K562 (cell line): ENCODE results near the gene DNAH9. TPM values are rescaled to one million over a fixed set of nuclear protein-coding genes. Genes with fewer than 3 reads are reported as not detected.

Source experiments
- ATAC-seq: fragments of 200-7000 bp; cut with Tn5 transposase; 3 replicates; pipeline ENCODE4 v1.9.1; 2020; ENCODE audit warnings: moderate library complexity
- BruUV-seq: library from RNA; stranded (reverse); fragments of 400-500 nt; replicated peaks from 2 replicates; lab custom pipeline; 2021; lab: Mats Ljungman, UMichigan
- CTCF ChIA-PET: fragments of 300-600 bp; formaldehyde crosslinking; extraction: SDS; loops from one replicate; lab custom pipeline; 2021; ENCODE audit warnings: low intra/inter-chr PET ratio; lab: Yijun Ruan, JAX
- POLR2A ChIA-PET: fragments of 300-600, 350-650 bp; sonication (Branson Sonifier 250); formaldehyde crosslinking; extraction: SDS; loops from one replicate; lab custom pipeline; 2021; ENCODE audit warnings: antibody characterized with exemption, inconsistent platforms; lab: Yijun Ruan, JAX
- DNase-seq, 4 experiments: peaks; one replicate each; pipeline versions ENCODE4 v3.0.0 to v3.0.0-alpha.2; 2011 to 2018; ENCODE audit warnings: low spot score in 3 of 4, mixed read lengths in 3 of 4; ENCODE audit errors: extremely low read depth in 1 of 4
- FAIRE-seq: peaks from 2 replicates; lab custom pipeline; 2011; peaks lifted over from hg19 to GRCh38; lab: Jason Lieb, UNC
- H2AFZ ChIP-seq: 2 replicates; pipeline ENCODE4 v1.6.0; 2011; ENCODE audit warnings: low read depth, low read length, control low read depth, inconsistent platforms
- H3K27ac ChIP-seq: fragments of 200-600 bp; 3 replicates; pipeline ENCODE4 v1.8.0; 2011; ENCODE audit warnings: low read depth, mild to moderate bottlenecking, control low read depth, inconsistent platforms, low read length, moderate library complexity, mixed read lengths; ENCODE audit errors: extremely low read depth
- H3K27me3 ChIP-seq, 2 experiments: fragments of 300-600 bp in 1 of 2; 2 replicates in 1 of 2; 3 replicates in 1 of 2; pipeline versions ENCODE4 v1.6.0 to v1.8.0; 2011; ENCODE audit warnings: inconsistent platforms in 2 of 2, low read length in 2 of 2, mild to moderate bottlenecking in 1 of 2, mixed read lengths in 1 of 2, moderate library complexity in 1 of 2; ENCODE audit not compliant: control insufficient read depth in 2 of 2, insufficient read depth in 2 of 2
- H3K36me3 ChIP-seq: fragments of 300-600 bp; 3 replicates; pipeline ENCODE4 v1.8.0; 2011; ENCODE audit warnings: mild to moderate bottlenecking, low read length, inconsistent platforms; ENCODE audit not compliant: control insufficient read depth, insufficient read depth
- H3K4me1 ChIP-seq, 2 experiments: fragments of 200-600 bp in 1 of 2; replicated peaks in 1 of 2; 2 replicates in 1 of 2; 3 replicates in 1 of 2; pipeline versions ENCODE4 v1.5.1 to v1.8.0; 2011; ENCODE audit warnings: inconsistent platforms in 2 of 2, low read length in 2 of 2, mild to moderate bottlenecking in 1 of 2, mixed read lengths in 1 of 2, moderate library complexity in 1 of 2; ENCODE audit not compliant: control insufficient read depth in 2 of 2, insufficient read depth in 2 of 2
- H3K4me2 ChIP-seq: 2 replicates; pipeline ENCODE4 v1.6.1; 2011; ENCODE audit warnings: low read length, control low read depth, inconsistent platforms, mixed read lengths; ENCODE audit not compliant: insufficient read depth
- H3K4me3 ChIP-seq: fragments of 200-600 bp; sonication (generic), shearing (Covaris generic); 2 replicates; pipeline ENCODE4 v1.5.1; 2016; ENCODE audit warnings: control low read depth, inconsistent platforms
- H3K79me2 ChIP-seq: fragments of 200-600 bp; 3 replicates; pipeline ENCODE4 v1.8.0; 2011; ENCODE audit warnings: low read length, inconsistent platforms; ENCODE audit not compliant: control insufficient read depth, insufficient read depth
- H3K9ac ChIP-seq, 2 experiments: 2 replicates each; pipeline versions ENCODE4 v1.6.0 to v1.6.1; 2011; ENCODE audit warnings: low read depth in 2 of 2, low read length in 2 of 2, control low read depth in 1 of 2, inconsistent platforms in 1 of 2, mild to moderate bottlenecking in 1 of 2, mixed read lengths in 1 of 2; ENCODE audit not compliant: insufficient read depth in 1 of 2
- H3K9me1 ChIP-seq: one replicate; pipeline ENCODE4 v1.6.0; 2011; ENCODE audit warnings: inconsistent platforms, mild to moderate bottlenecking, low read length, moderate library complexity; ENCODE audit not compliant: control insufficient read depth, insufficient read depth
- H3K9me3 ChIP-seq: replicated peaks from 2 replicates; pipeline ENCODE4 v1.5.1; 2011; ENCODE audit warnings: low read depth, low read length, inconsistent platforms; ENCODE audit not compliant: control insufficient read depth, insufficient read depth
- H4K20me1 ChIP-seq: replicated peaks from 2 replicates; pipeline ENCODE4 v1.6.1; 2011; ENCODE audit warnings: low read length, inconsistent platforms, mixed read lengths; ENCODE audit not compliant: control insufficient read depth, insufficient read depth
- EGR1 ChIP-seq: fragments of 450-650 bp; conservative IDR thresholded peaks from 2 replicates; pipeline ENCODE4 v1.6.1; 2017; ENCODE audit warnings: mild to moderate bottlenecking
- EP400 ChIP-seq: fragments of 450-650 bp; IDR thresholded peaks from 2 replicates; pipeline ENCODE4 v1.6.1; 2017; ENCODE audit warnings: antibody characterized with exemption, mild to moderate bottlenecking, moderate library complexity
- HEY1 ChIP-seq: fragments of 250-450 bp; sonication (Bioruptor Pico); IDR thresholded peaks from 2 replicates; pipeline ENCODE4 v1.5.0; 2020; ENCODE audit warnings: mild to moderate bottlenecking, moderate library complexity, borderline replicate concordance
- LEF1 ChIP-seq: fragments of 450-650 bp; IDR thresholded peaks from 2 replicates; pipeline ENCODE4 v1.6.1; 2016; ENCODE audit warnings: mild to moderate bottlenecking
- MEF2A ChIP-seq: IDR thresholded peaks from 2 replicates; pipeline ENCODE4 v1.6.1; 2011; ENCODE audit warnings: low read depth, mild to moderate bottlenecking, low read length, moderate library complexity; ENCODE audit not compliant: control insufficient read depth
- PTTG1 ChIP-seq: fragments of 450-650 bp; IDR thresholded peaks from 2 replicates; pipeline ENCODE4 v1.6.1; 2016; ENCODE audit warnings: low read depth, mild to moderate bottlenecking, missing genetic modification characterization, missing compliant biosample characterization
- ZNF3 ChIP-seq: fragments of 250-450 bp; sonication (Bioruptor Pico); IDR thresholded peaks from 2 replicates; pipeline ENCODE4 v1.5.0; 2021; ENCODE audit warnings: mild to moderate bottlenecking, moderate library complexity
- WGBS: fragments of 100-300 bp; shearing (Covaris generic); methylation state at CpG from one replicate; pipeline ENCODE4 v1.1.6; 2016; ENCODE audit warnings: low coverage, mixed read lengths; ENCODE audit not compliant: insufficient coverage; ENCODE audit errors: missing lambda C conversion rate; 5-methylcytosine and 5-hydroxymethylcytosine counted together
- in situ Hi-C: fragments of 300-500 bp; cut with MboI; formaldehyde crosslinking; loops from 4 replicates; pipeline ENCODE4 v1.15.0; 2018; ENCODE audit warnings: inconsistent platforms, mixed read lengths
- intact Hi-C: fragments of 100-400 bp; cut with micrococcal nuclease; formaldehyde crosslinking; loops from 2 replicates; pipeline ENCODE4 v1.14.2; 2022
- polyA plus RNA-seq, 8 experiments: library from polyadenylated mRNA; depleted of rRNA in 4 of 8; stranded (reverse) in 5 of 8; unstranded in 3 of 8; fragments of >200 nt; fragmentation: Nextera tagmentation in 2 of 8; fragmentation: Illumina TruSeq in 1 of 8; extraction: Ambion mirVana in 2 of 8; extraction: Trizol in 1 of 8; gene quantifications; 2 replicates each; pipeline versions ENCODE4 v1.2.1 to v1.2.3, GENCODE V29; 2011 to 2014; ENCODE audit warnings: inconsistent platforms in 1 of 8, missing spikeins in 1 of 8
- total RNA-seq, 7 experiments: library from RNA; depleted of rRNA in 6 of 7; stranded (reverse); fragments of >200 nt in 6 of 7; fragmentation: Illumina TruSeq in 2 of 7; extraction: Trizol in 2 of 7; gene quantifications; 2 replicates each; pipeline versions ENCODE4 v1.2.1 to v1.2.3, GENCODE V29; 2011 to 2021; ENCODE audit warnings: low replicate concordance in 1 of 7
- TF ChIP-seq, protein P1 (sequence below): fragments of 150-350 bp; conservative IDR thresholded peaks from 2 replicates; pipeline ENCODE4 v1.6.1; 2014; ENCODE audit warnings: low read length
- TF ChIP-seq, protein P2 (sequence below): fragments of 450-650 bp; IDR thresholded peaks from 2 replicates; pipeline ENCODE4 v1.6.1; 2016; ENCODE audit warnings: mild to moderate bottlenecking
- TF ChIP-seq, protein P3 (sequence below): fragments of 250-450 bp; sonication (Bioruptor Pico); IDR thresholded peaks from 2 replicates; pipeline ENCODE4 v1.5.0; 2021

Gene DNAH9
- total and polyA plus RNA-seq, 9 of the 15 experiments (the other 6 are each of a cell fraction or from before 2014, with no cell fraction given): not detected

DNA sequence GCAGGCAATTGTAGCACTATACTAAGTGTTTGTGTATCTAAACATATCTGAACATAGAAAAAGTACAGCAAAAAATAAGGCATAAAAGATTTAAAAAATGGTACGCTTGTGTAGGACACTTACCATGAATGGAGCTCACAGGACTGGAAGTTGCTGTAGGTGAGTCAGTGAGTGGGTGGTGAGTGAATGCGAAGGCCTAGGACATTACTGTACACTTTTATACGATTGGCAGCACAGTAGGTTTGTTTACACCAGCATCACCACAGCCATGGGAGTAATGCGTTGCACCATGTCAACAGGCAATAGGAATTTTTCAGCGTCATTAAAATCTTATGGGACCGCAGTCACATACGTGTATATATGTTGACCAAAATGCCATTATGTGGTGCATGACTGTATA, 45.6 kb downstream of the DNAH9 start:
- CTCF ChIA-PET: no interaction called here
- no peaks in the 10 kb centered on the region for H3K27me3 ChIP-seq
- no peaks in the 10 kb centered on the region for H3K4me1 ChIP-seq
- H3K79me2 ChIP-seq: no peaks in the 10 kb centered on the region
- intact Hi-C loops: loop anchor here (5.0 kb wide), 1 partner anchor 767 kb away; no protein-coding TSS in a partner anchor
- TF ChIP-seq ZNF3 (CRISPR knock-in tag): no peak
- TF ChIP-seq LEF1: no peak
- TF ChIP-seq MEF2A: no peak
- TF ChIP-seq PTTG1 (tag): no peak
- TF ChIP-seq, protein P1, sequence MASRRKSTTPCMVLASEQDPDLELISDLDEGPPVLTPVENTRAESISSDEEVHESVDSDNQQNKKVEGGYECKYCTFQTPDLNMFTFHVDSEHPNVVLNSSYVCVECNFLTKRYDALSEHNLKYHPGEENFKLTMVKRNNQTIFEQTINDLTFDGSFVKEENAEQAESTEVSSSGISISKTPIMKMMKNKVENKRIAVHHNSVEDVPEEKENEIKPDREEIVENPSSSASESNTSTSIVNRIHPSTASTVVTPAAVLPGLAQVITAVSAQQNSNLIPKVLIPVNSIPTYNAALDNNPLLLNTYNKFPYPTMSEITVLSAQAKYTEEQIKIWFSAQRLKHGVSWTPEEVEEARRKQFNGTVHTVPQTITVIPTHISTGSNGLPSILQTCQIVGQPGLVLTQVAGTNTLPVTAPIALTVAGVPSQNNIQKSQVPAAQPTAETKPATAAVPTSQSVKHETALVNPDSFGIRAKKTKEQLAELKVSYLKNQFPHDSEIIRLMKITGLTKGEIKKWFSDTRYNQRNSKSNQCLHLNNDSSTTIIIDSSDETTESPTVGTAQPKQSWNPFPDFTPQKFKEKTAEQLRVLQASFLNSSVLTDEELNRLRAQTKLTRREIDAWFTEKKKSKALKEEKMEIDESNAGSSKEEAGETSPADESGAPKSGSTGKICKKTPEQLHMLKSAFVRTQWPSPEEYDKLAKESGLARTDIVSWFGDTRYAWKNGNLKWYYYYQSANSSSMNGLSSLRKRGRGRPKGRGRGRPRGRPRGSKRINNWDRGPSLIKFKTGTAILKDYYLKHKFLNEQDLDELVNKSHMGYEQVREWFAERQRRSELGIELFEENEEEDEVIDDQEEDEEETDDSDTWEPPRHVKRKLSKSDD: no peak
- no peak for TF ChIP-seq EP400
- no peak for TF ChIP-seq HEY1
- TF ChIP-seq EGR1: no peak
- TF ChIP-seq, protein P2, sequence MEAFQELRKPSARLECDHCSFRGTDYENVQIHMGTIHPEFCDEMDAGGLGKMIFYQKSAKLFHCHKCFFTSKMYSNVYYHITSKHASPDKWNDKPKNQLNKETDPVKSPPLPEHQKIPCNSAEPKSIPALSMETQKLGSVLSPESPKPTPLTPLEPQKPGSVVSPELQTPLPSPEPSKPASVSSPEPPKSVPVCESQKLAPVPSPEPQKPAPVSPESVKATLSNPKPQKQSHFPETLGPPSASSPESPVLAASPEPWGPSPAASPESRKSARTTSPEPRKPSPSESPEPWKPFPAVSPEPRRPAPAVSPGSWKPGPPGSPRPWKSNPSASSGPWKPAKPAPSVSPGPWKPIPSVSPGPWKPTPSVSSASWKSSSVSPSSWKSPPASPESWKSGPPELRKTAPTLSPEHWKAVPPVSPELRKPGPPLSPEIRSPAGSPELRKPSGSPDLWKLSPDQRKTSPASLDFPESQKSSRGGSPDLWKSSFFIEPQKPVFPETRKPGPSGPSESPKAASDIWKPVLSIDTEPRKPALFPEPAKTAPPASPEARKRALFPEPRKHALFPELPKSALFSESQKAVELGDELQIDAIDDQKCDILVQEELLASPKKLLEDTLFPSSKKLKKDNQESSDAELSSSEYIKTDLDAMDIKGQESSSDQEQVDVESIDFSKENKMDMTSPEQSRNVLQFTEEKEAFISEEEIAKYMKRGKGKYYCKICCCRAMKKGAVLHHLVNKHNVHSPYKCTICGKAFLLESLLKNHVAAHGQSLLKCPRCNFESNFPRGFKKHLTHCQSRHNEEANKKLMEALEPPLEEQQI: no peak
- TF ChIP-seq, protein P3, sequence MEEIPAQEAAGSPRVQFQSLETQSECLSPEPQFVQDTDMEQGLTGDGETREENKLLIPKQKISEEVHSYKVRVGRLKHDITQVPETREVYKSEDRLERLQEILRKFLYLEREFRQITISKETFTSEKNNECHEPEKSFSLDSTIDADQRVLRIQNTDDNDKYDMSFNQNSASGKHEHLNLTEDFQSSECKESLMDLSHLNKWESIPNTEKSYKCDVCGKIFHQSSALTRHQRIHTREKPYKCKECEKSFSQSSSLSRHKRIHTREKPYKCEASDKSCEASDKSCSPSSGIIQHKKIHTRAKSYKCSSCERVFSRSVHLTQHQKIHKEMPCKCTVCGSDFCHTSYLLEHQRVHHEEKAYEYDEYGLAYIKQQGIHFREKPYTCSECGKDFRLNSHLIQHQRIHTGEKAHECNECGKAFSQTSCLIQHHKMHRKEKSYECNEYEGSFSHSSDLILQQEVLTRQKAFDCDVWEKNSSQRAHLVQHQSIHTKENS (CRISPR knock-in tag): no peak
- no peak overlapping the region for H3K4me2 ChIP-seq
- no peak overlapping the region for H3K9ac ChIP-seq
- H3K36me3 ChIP-seq: no peaks in the 10 kb centered on the region
- in situ Hi-C loops: no loop called here
- no peak overlapping the region for H3K27ac ChIP-seq
- POLR2A ChIA-PET: no interaction called here
- no peaks in the 10 kb centered on the region for H3K9me1 ChIP-seq
- no peak overlapping the region for H2AFZ ChIP-seq
- BruUV-seq: no TSS peak
- no peak for FAIRE-seq
- H4K20me1 ChIP-seq: no peaks in the 10 kb centered on the region
- H3K9me3 ChIP-seq: no peaks in the 10 kb centered on the region
- no peak overlapping the region for H3K4me3 ChIP-seq
- ATAC-seq: no peak
- no peak for DNase-seq
- WGBS: 46% methylated on average over 7 of the region's 7 CpGs
